B cell (primary cell): ENCODE measurements around the gene CD79A. TPM values are rescaled to one million over a fixed set of nuclear protein-coding genes. Genes with fewer than 3 reads are reported as not detected.

Source experiments
- ATAC-seq: fragments of 200-7000 bp; cut with Tn5 transposase; one replicate; pipeline ENCODE4 v1.10.0; 2021; ENCODE audit warnings: low read depth, mild to moderate bottlenecking, moderate number of reproducible peaks, moderate library complexity
- CTCF ChIA-PET: fragments of 350-600 bp; sonication (Branson Sonifier 250); formaldehyde crosslinking; loops from one replicate; lab custom pipeline; 2021; ENCODE audit warnings: antibody characterized with exemption, inconsistent platforms; lab: Charles Lee
- POLR2A ChIA-PET: fragments of 350-600 bp; sonication (Branson Sonifier 250); formaldehyde crosslinking; loops from one replicate; lab custom pipeline; 2021; ENCODE audit warnings: antibody characterized with exemption; lab: Charles Lee
- DNase-seq: peaks from one replicate; pipeline ENCODE4 v3.0.0; 2013
- H2AFZ ChIP-seq: 2 replicates; pipeline ENCODE4 v1.6.1; 2012; ENCODE audit warnings: mild to moderate bottlenecking, low read depth, low read length; ENCODE audit not compliant: insufficient read depth, poor library complexity, severe bottlenecking
- H3K27ac ChIP-seq, 2 donors: 1 replicate in 1 of 2; 2 replicates in 1 of 2; pipeline ENCODE4 v1.5.1; 2012 to 2013; ENCODE audit warnings: low read length in 2 of 2, mild to moderate bottlenecking in 2 of 2, moderate library complexity in 1 of 2
- H3K27me3 ChIP-seq, 4 experiments: fragments of 200-600 bp in 1 of 4; sonication (generic) in 1 of 4; replicated peaks in 1 of 4; 1 replicate in 2 of 4; 2 replicates in 2 of 4; pipeline versions ENCODE4 v1.6.1 to v1.7.0; 2013 to 2016; ENCODE audit warnings: low read length in 3 of 4, mild to moderate bottlenecking in 2 of 4, mixed read lengths in 1 of 4, moderate library complexity in 1 of 4; ENCODE audit not compliant: insufficient read depth in 4 of 4, control insufficient read depth in 3 of 4; ENCODE audit errors: control extremely low read depth in 1 of 4
- H3K36me3 ChIP-seq, 2 experiments: replicated peaks in 1 of 2; 1 replicate in 1 of 2; 2 replicates in 1 of 2; pipeline versions ENCODE4 v1.6.1 to v1.7.1; 2013; ENCODE audit warnings: low read length in 1 of 2; ENCODE audit not compliant: insufficient read depth in 2 of 2, control insufficient read depth in 1 of 2; ENCODE audit errors: control extremely low read depth in 1 of 2, extremely low read depth in 1 of 2
- H3K4me1 ChIP-seq, 2 donors: fragments of 200-600 bp in 1 of 2; sonication (generic) in 1 of 2; 1 replicate in 1 of 2; 2 replicates in 1 of 2; pipeline versions ENCODE4 v1.5.1 to v1.6.1; 2013 to 2017; ENCODE audit warnings: low read length in 2 of 2; ENCODE audit not compliant: control insufficient read depth in 2 of 2, insufficient read depth in 2 of 2
- H3K4me2 ChIP-seq: replicated peaks from 2 replicates; pipeline ENCODE3; 2012; ENCODE audit warnings: mild to moderate bottlenecking, low read depth, low read length; ENCODE audit not compliant: poor library complexity, severe bottlenecking
- H3K4me3 ChIP-seq, 5 experiments: fragments of 200-600 bp in 1 of 5; sonication (generic) in 1 of 5; 1 replicate in 3 of 5; 2 replicates in 2 of 5; pipeline versions ENCODE4 v1.5.1 to v1.7.0; 2011 to 2016; ENCODE audit warnings: low read length in 4 of 5, mild to moderate bottlenecking in 4 of 5, low read depth in 2 of 5, control low read depth in 1 of 5, moderate library complexity in 1 of 5; ENCODE audit not compliant: insufficient read depth in 1 of 5; ENCODE audit errors: control extremely low read depth in 1 of 5, extremely low read depth in 1 of 5
- H3K79me2 ChIP-seq: fragments of 200-600 bp; sonication (generic); one replicate; pipeline ENCODE4 v1.6.0; 2016; ENCODE audit warnings: low read length; ENCODE audit not compliant: control insufficient read depth, insufficient read depth
- H3K9ac ChIP-seq: fragments of 200-600 bp; sonication (generic); 2 replicates; pipeline ENCODE4 v1.6.1; 2017; ENCODE audit warnings: mild to moderate bottlenecking, low read length, moderate library complexity
- H3K9me3 ChIP-seq, 3 donors: one replicate each; pipeline versions ENCODE4 v1.6.1 to v1.7.1; 2013; ENCODE audit warnings: low read length in 2 of 3; ENCODE audit not compliant: control insufficient read depth in 2 of 3, insufficient read depth in 1 of 3; ENCODE audit errors: control extremely low read depth in 1 of 3
- H4K20me1 ChIP-seq: 2 replicates; pipeline ENCODE4 v1.6.0; 2012; ENCODE audit warnings: mild to moderate bottlenecking, low read length; ENCODE audit not compliant: insufficient read depth, control insufficient read depth, poor library complexity, severe bottlenecking
- H3K27ac Mint-ChIP-seq: one replicate; pipeline ENCODE4 v1.8.0; 2021; ENCODE audit warnings: mixed read lengths
- H3K27me3 Mint-ChIP-seq: one replicate; pipeline ENCODE4 v1.8.0; 2021; ENCODE audit warnings: mixed read lengths
- H3K4me1 Mint-ChIP-seq: one replicate; pipeline ENCODE4 v1.8.0; 2021; ENCODE audit warnings: mixed read lengths
- H3K4me3 Mint-ChIP-seq: one replicate; pipeline ENCODE4 v1.8.0; 2021; ENCODE audit warnings: mixed read lengths
- H3K9me3 Mint-ChIP-seq: one replicate; pipeline ENCODE4 v1.8.0; 2022; ENCODE audit warnings: mixed read lengths; ENCODE audit not compliant: insufficient read depth
- CTCF ChIP-seq: fragments of 200-600 bp; IDR thresholded peaks from one replicate; pipeline ENCODE4 v1.8.0; 2022; ENCODE audit warnings: antibody characterized with exemption, mild to moderate bottlenecking
- EZH2 ChIP-seq: IDR thresholded peaks from 2 replicates; pipeline ENCODE4 v1.6.1; 2012; ENCODE audit warnings: borderline replicate concordance, low read depth, mild to moderate bottlenecking, moderate library complexity, low read length; ENCODE audit not compliant: insufficient read depth, poor library complexity, severe bottlenecking
- WGBS: methylation state at CpG from one replicate; pipeline ENCODE4 v1.1.5; 2013; ENCODE audit warnings: missing lambda C conversion rate; ENCODE audit not compliant: insufficient coverage; 5-methylcytosine and 5-hydroxymethylcytosine counted together
- intact Hi-C: fragments of 100-400 bp; cut with micrococcal nuclease; formaldehyde crosslinking; loops from one replicate; pipeline ENCODE4 v1.10.0; 2022
- polyA plus RNA-seq: library from polyadenylated mRNA; depleted of rRNA; stranded (reverse); fragments of >200 nt; gene quantifications from 2 replicates; pipeline ENCODE4 v1.2.3, GENCODE V29; 2012
- total RNA-seq, 2 donors: library from RNA; stranded (reverse); fragments of 120-200 nt in 1 of 2; gene quantifications; 1 replicate in 1 of 2; 2 replicates in 1 of 2; pipeline versions ENCODE4 v1.2.3 to v1.2.4, GENCODE V29; 2013 to 2022

The CD79A gene
- total and polyA plus RNA-seq, 2 donors (not counting 1 experiment from before 2014, with no cell fraction given): 1,280 to 1,471 TPM

GRCh38 chr19:41928754-41929535 is 51.9 kb downstream of the CD79A start:
- no peak for TF ChIP-seq CTCF
- TF ChIP-seq EZH2: no peak
- peak; percentile 74 for DNase-seq
- no peaks in the 10 kb centered on the region for H3K36me3 ChIP-seq
- POLR2A ChIA-PET: interaction anchor here (0.6 to 2.5 kb wide), 5 partner anchors 12 to 52 kb away, joined by 3 to 17 read pairs (median 5); partner anchors contain the start of gene CD79A
- CTCF ChIA-PET: interaction anchor here (1.0 to 4.4 kb wide), 11 partner anchors 12 to 94 kb away, joined by 3 to 28 read pairs (median 4); no protein-coding TSS in a partner anchor
- peak; percentile 63 for ATAC-seq
- intact Hi-C loops: loop anchor here (2.0 kb wide), 2 partner anchors 14 to 16 kb away; no protein-coding TSS in a partner anchor
- Mint-ChIP-seq H3K4me1 (peaks cover 36% of the 10 kb centered on the region), H3K27ac (peak overlapping the region; percentile 87), H3K9me3 (no peaks in the 10 kb centered on the region), H3K27me3 (peaks cover 5% of the 10 kb centered on the region), H3K4me3 (no peak overlapping the region)
- H3K9me3 ChIP-seq: no peaks in the 10 kb centered on the region
- peaks cover 4% of the 10 kb centered on the region for H3K79me2 ChIP-seq
- H2AFZ ChIP-seq: peak overlapping the region; percentile 83
- no peaks in the 10 kb centered on the region for H4K20me1 ChIP-seq
- H3K4me1 ChIP-seq: peaks cover 53 to 62% of the 10 kb centered on the region in 2 donors
- 13% methylated on average over 11 of the region's 29 CpGs for WGBS
- H3K27me3 ChIP-seq: peaks cover 0 to 34% (median 6%) of the 10 kb centered on the region in 4 experiments
- peak overlapping the region; percentile 73 for H3K9ac ChIP-seq
- H3K4me3 ChIP-seq: peak overlapping the region; percentile 22 to 72 (median 60)
- H3K4me2 ChIP-seq: peak overlapping the region; percentile 94
- H3K27ac ChIP-seq: no peak overlapping the region
